ENCODE measurements around the gene AAGAB.

The AAGAB gene

DNA sequence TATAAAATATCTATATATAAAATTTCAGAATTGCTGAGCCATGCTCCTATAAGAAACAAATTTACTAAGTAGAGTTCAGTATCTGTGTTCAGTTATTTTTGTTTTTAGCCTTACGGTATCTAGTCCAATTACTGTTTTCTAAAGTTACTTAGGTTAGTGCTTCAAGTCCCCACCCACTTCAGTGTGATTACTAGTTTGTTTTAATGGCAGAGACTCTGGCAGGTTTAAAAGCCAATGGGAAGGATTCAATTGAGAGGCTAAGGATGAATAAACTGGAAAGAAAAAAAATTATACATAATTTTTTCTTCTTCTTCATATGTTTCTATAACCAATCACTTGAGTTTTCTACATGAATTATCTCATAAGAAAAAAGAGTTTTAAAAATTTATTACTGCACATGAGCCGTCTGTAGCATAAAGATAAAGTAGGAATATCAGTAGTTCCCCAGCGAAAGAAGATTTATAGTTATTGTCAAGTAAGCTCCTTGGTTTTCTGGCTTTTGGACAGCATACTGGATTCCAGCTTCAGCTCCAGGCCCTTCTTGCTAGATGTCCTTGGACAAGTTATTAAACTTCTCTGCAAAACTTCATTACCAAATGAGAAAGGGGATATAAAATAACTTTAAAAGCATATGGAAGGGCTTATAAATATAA is 46.8 kb downstream of the AAGAB start:
- no peak for DNase-seq

GRCh38 chr15:67202991-67203390 is 51.5 kb downstream of the AAGAB start:
- DNase-seq: no peak

- DNase-seq: no peak
Observed at GRCh38 chr15:67202091-67202490, 52.4 kb downstream of the AAGAB start.

DNA sequence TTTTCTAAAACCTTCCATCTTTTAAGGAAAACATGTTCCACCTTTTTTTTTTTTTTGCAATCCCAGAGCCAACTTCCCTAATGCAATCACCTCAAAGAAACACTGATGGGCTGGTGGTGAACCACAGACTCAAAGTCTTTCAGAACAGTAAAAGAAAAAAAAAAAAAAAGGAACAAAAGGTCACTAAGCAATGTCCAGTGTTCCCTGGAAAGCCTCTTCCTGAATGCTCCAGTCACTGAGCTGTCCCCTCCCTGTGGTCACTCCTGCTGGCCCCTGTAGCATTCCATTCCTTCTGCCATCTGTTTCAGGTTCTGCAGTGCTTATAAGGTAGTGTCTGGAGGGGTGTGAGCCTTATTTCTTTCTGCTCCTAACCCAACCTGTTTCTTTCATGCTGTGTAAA is 53.3 kb downstream of the AAGAB start:
- DNase-seq: no peak

GRCh38 chr15:67199881-67200763 is 54.3 kb downstream of the AAGAB start:
- DNase-seq: no peak

DNA sequence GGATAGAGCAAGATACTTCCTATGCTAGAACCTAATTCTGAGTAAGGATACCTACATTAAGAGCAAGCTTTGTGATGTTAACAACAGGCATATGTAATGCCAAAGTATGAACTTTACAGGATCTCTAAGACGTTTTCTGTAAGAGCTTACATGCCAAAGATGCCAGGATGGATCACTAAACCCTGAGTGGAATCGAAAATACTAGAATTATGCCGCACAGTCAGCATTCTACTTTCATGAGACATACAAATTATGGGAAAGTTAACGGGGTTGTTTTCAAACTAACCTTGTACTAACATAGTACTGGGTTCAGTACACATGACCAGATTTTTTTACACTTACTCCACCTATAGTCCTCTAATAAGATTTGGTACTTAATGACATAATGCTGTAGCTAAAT is 55.1 kb downstream of the AAGAB start:
- DNase-seq: no peak

DNA sequence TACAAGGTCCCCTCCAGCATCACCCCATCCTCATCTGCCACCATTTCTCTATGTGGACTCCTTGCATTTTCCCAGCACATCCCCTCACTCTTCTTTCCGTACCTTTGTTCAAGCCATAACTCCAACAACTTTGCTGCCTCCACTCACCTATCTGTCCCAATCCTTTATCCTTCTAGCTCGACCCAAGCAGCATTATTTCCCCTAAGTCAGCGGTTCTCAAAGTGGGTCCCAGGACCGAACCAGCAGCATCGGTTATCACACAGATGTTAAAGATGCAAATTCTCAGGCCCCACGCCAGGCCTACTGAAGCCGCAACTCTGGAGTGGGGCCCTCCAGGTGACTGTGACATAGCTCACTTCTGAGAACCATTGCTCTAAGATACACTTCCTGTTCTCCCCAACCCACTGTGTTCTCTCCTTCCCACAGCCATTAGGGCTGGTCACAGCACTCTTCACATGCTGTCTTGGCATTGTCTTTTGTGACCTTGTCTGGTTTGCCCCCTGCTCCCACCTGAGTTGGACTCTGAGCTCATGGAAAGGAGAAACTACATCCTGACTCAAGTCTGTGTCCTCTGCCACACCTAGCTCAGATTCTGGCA is 56.2 kb downstream of the AAGAB start:
- DNase-seq: no peak

- DNase-seq: no peak
Observed at GRCh38 chr15:67197364-67197695, 57.1 kb downstream of the AAGAB start.

DNA sequence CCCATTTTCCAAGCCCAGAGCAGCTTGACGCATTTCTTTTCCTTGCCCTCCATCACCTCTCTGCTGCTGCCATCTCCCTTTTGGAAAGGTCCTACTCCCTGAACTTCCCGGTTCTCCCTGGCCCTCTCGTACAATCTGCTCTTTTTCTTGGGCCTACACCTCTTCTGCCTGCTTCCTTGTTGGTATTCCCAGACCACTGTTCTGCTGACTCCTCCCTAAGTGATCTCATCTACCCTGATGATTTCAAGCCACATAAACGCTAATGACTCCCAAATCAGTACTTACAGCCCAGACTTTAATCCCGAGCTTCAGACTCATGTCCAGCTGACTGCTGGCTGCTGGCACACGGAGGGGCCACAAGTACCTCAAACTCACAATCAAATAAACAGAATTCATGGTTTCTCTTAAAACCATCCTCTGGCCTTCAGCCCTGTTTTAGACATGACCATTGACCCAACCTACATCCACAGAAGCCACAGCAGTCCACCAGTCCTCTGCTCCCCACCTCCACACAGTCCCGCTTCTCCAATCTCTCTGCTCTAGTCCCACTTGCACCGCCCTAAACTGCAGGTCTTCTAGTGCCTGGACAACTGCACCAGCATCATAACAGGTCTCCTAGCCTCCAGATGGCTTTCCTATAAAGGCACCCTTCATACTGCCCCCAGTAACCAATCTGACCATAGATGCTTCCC is 57.6 kb downstream of the AAGAB start:
- DNase-seq: no peak

DNA sequence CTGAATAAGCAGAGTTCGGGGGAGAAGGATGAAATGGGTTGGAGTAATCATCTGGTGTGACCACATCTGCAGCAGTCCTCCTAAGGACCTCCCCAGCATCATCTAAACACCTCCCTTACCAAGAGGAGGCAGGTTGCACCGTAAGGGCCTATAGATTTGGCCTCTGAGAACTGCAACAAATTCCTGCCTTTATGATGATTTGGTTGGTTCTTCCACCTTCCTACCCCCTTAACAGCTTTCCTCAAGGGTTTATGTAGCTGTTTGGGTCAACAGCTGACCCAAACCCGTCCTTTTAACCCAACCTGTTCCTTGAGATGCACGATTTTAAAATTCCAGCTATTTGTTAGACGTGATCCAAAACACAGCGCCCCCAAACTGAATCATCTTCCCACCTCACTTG is 58.2 kb downstream of the AAGAB start:
- DNase-seq: no peak

GRCh38 chr15:67195305-67195704 is 59.2 kb downstream of the AAGAB start:
- no peak for DNase-seq

GRCh38 chr15:67194171-67195114 is 60.0 kb downstream of the AAGAB start:
- no peak for DNase-seq

GRCh38 chr15:67193223-67193990 is 61.1 kb downstream of the AAGAB start:
- DNase-seq: no peak

- DNase-seq: no peak
Observed at GRCh38 chr15:67192185-67192820, 62.2 kb downstream of the AAGAB start.

- no peak for DNase-seq
Observed at GRCh38 chr15:67190813-67191212, 63.6 kb downstream of the AAGAB start.

- DNase-seq: no peak
Observed at GRCh38 chr15:67190326-67190725, 64.1 kb downstream of the AAGAB start.

DNA sequence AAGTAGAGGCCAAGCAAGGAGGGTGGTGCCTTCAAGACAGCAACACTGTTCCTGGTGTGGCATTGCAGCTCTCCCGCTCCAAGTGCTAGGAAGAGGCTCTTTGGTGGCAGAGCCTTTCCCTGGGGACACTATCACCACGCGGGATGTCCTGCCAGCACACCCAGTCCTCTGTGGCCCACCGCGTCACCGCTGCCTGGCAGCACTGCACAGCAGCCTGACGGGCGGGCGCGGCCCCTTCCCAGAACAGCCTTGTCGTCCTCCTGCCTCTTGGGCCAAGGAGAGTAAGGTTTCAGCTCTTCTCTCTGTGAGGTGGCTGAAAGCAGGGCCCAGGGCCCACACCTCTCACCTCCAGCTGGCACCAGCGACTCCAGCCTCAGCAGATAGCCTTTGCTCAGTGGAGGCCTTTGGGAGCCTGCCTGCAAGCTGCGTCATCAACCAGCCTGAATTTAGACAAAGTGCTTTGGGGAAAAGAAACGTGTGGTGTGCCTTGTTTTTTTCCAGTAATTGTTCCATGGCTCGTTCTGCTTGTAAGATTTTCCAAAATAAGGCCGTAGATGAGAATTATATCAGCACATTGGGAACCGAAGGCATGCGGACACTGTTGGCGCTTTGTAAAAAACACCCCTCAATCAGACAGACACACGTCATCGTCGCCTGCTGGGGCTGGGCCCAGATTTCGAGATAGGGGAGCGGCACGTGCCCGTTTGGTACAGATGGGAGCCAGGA is 65.0 kb downstream of the AAGAB start:
- no peak for DNase-seq

GRCh38 chr15:67188551-67189218 is 65.8 kb downstream of the AAGAB start:
- DNase-seq: no peak

DNA sequence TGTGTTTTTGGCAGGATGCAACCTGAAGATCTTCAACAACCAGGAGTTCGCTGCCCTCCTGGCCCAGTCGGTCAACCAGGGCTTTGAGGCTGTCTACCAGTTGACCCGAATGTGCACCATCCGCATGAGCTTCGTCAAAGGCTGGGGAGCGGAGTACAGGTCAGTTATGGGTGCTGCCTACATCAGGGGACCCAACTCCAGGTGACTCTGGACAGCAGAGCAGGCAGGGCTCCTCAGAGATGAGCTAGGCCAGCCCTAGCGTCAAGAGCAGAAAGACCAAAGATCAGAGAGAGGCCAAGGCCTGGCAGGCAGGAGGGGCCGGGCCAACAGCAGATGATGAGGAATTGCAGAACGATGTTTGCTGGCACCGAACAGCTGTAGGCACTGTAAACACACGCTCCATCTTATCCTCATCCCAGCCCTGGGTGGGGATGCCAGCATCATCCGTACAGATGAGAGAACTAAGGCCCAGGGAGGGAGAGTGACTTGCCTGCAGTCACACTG is 67.1 kb downstream of the AAGAB start:
- DNase-seq: no peak

GRCh38 chr15:67186688-67187087 is 67.8 kb downstream of the AAGAB start:
- DNase-seq: no peak

All from NCI-H510A (cell line).